ENCODE measurements around the gene FCRLB.

Gene FCRLB

DNA sequence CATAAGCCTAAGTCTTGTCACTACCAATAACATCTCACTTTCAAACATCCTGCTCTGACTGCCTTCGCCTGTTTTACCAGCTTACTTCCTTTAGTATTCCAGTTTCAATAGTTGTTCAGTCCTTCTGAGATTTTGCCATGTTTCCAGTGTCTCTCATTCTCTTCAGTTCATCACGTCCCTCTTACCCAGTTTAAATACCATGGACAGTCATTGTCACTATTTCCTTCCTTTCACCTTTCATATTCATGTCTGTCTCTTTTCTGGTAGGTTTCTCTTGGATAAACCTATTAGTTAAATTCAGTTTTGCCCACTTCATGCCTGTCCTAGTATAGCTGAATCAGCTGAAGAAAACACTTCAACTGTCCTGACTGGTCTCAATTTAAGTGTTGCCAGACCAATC is 50.6 kb downstream of the FCRLB start:
- Mint-ChIP-seq H3K36me3 (ENCODE audit: low read depth) (peaks cover 17% of the 10 kb centered on the region), H3K4me3 (no peak overlapping the region), H3K9me3 (no peaks in the 10 kb centered on the region), H3K4me1 (ENCODE audit: low read depth) (peaks cover 25% of the 10 kb centered on the region), H3K27ac (no peak overlapping the region), H3K27me3 (no peaks in the 10 kb centered on the region)
- intact Hi-C loops (cut with micrococcal nuclease) = no loop called here

DNA sequence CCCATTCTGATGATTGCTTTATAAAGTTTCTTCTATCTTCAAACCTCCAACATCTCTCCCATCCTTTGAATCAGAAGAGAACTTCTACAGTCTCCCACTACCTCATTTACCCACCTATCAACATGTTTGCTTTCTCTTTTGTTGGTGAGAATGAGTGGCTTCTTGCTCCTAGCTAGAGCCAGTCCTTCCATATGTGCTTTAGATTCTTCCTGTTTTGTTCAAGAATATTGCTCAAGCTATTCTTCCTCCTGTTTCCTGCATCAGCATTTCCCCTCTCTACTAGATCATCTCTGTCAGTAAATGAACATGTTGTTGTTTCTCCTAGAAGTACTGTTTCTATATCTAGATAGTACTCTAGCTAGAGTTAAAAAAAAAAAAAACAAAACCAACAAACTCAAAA is 51.1 kb downstream of the FCRLB start:
- H3K4me1 Mint-ChIP-seq (ENCODE audit: low read depth) = peaks cover 20% of the 10 kb centered on the region
- intact Hi-C loops (cut with micrococcal nuclease) = no loop called here
- H3K27me3 Mint-ChIP-seq = no peaks in the 10 kb centered on the region
- H3K9me3 Mint-ChIP-seq = no peaks in the 10 kb centered on the region
- peaks cover 17% of the 10 kb centered on the region for H3K36me3 Mint-ChIP-seq (ENCODE audit: low read depth)
- no peak overlapping the region for H3K4me3 Mint-ChIP-seq
- H3K27ac Mint-ChIP-seq = no peak overlapping the region

DNA sequence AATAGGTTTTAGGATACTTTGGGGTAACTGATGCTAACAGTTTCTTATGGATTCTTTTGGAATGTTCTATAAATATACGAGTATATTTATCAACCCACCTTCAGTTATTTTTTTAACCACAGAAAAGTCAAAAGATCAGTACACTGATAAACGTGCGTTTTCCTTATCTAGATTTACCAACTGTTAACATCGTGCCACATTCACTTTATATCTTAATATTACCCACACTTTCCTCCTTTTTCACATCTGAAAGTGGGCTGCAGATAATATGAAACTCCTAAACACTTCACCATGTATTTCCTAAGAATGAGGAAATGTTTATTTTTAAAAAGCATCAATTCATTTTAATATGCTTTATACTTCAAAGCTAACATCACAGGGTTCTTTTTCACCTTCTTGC is 52.4 kb downstream of the FCRLB start:
- Mint-ChIP-seq H3K9me3 (no peaks in the 10 kb centered on the region), H3K4me3 (no peak overlapping the region), H3K27ac (no peak overlapping the region), H3K36me3 (ENCODE audit: low read depth) (peaks cover 8% of the 10 kb centered on the region), H3K27me3 (no peaks in the 10 kb centered on the region), H3K4me1 (ENCODE audit: low read depth) (peaks cover 9% of the 10 kb centered on the region)
- intact Hi-C loops (cut with micrococcal nuclease) = no loop called here

DNA sequence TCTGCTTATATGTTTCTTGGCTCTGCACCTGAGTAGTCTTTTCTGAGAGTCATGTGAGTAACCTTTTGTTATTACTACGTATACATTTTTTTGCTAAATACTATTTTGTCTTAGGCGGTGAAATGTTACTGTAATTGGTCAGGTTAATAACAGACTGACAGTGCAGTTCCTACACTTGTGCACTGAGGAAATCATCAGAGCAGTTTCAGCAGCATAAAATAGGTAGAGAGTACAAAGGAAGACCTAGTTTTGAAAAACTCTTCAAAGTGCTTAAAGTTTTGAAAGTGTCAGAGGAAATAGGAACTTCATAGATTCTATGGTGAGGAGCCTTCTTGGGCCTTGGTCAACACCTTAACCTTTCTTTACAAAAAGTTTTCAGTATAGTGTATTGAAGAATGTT is 55.9 kb downstream of the FCRLB start:
- Mint-ChIP-seq H3K36me3 (ENCODE audit: low read depth) (peaks cover 22% of the 10 kb centered on the region), H3K27ac (no peak overlapping the region), H3K4me3 (no peak overlapping the region), H3K27me3 (no peaks in the 10 kb centered on the region), H3K9me3 (no peaks in the 10 kb centered on the region), H3K4me1 (ENCODE audit: low read depth) (no peaks in the 10 kb centered on the region)
- intact Hi-C loops (cut with micrococcal nuclease) = no loop called here

Data from dendritic cell treated with granulocyte-macrophage colony-stimulating factor and Interleukin-4, amounts not matched to agents 40 ng/mL and 50 ng/mL, for 4 days (primary cell).